ENCODE measurements around the gene DUSP10. TPM values are rescaled to one million over a fixed set of nuclear protein-coding genes. Genes with fewer than 3 reads are reported as not detected.

Gene DUSP10
- total RNA-seq, 1 donor from 2014 or later = 10.2 TPM

- no peak for TF ChIP-seq CTCF (IDR thresholded peaks at IDR 0.05; ENCODE audit: unreplicated experiment)
- Mint-ChIP-seq H3K36me3 (ENCODE audit: insufficient read depth) (no peaks in the 10 kb centered on the region), H3K9me3 (ENCODE audit: low read depth) (no peaks in the 10 kb centered on the region), H3K4me3 (ENCODE audit: low read depth) (no peak overlapping the region), H3K4me1 (ENCODE audit: low read depth) (peaks cover 5% of the 10 kb centered on the region), H3K27ac (no peak overlapping the region), H3K27me3 (peaks cover 3% of the 10 kb centered on the region)
- no peak for DNase-seq (ENCODE audit: low spot score, unreplicated experiment)
Observed at GRCh38 chr1:221782970-221783369, 41.1 kb upstream of the DUSP10 start.

- no peak for TF ChIP-seq CTCF (IDR thresholded peaks at IDR 0.05; ENCODE audit: unreplicated experiment)
- DNase-seq (ENCODE audit: low spot score, unreplicated experiment) = no peak
- H3K4me3 Mint-ChIP-seq (ENCODE audit: low read depth) = no peak overlapping the region
- H3K27me3 Mint-ChIP-seq = peaks cover 3% of the 10 kb centered on the region
- H3K27ac Mint-ChIP-seq = no peak overlapping the region
- peaks cover 5% of the 10 kb centered on the region for H3K4me1 Mint-ChIP-seq (ENCODE audit: low read depth)
- no peaks in the 10 kb centered on the region for H3K9me3 Mint-ChIP-seq (ENCODE audit: low read depth)
- no peaks in the 10 kb centered on the region for H3K36me3 Mint-ChIP-seq (ENCODE audit: insufficient read depth)
Observed at GRCh38 chr1:221782477-221782876, 40.6 kb upstream of the DUSP10 start.

- no peak for TF ChIP-seq CTCF (IDR thresholded peaks at IDR 0.05; ENCODE audit: unreplicated experiment)
- Mint-ChIP-seq H3K9me3 (ENCODE audit: low read depth) (no peaks in the 10 kb centered on the region), H3K36me3 (ENCODE audit: insufficient read depth) (no peaks in the 10 kb centered on the region), H3K4me3 (ENCODE audit: low read depth) (no peak overlapping the region), H3K27me3 (peaks cover 3% of the 10 kb centered on the region), H3K4me1 (ENCODE audit: low read depth) (peaks cover 7% of the 10 kb centered on the region), H3K27ac (no peak overlapping the region)
- no peak for DNase-seq (ENCODE audit: low spot score, unreplicated experiment)
Observed at GRCh38 chr1:221781102-221781755, 39.3 kb upstream of the DUSP10 start.

GRCh38 chr1:221780175-221780574, 38.3 kb upstream of the DUSP10 start:
- Mint-ChIP-seq H3K4me1 (ENCODE audit: low read depth) (peaks cover 7% of the 10 kb centered on the region), H3K4me3 (ENCODE audit: low read depth) (no peak overlapping the region), H3K36me3 (ENCODE audit: insufficient read depth) (no peaks in the 10 kb centered on the region), H3K9me3 (ENCODE audit: low read depth) (no peaks in the 10 kb centered on the region), H3K27ac (no peak overlapping the region), H3K27me3 (peaks cover 3% of the 10 kb centered on the region)
- no peak for TF ChIP-seq CTCF (IDR thresholded peaks at IDR 0.05; ENCODE audit: unreplicated experiment)
- DNase-seq (ENCODE audit: low spot score, unreplicated experiment) = no peak

- H3K9me3 Mint-ChIP-seq (ENCODE audit: low read depth) = no peaks in the 10 kb centered on the region
Observed at GRCh38 chr1:221779771-221780170, 37.9 kb upstream of the DUSP10 start.

More at GRCh38 chr1:221779771-221780170, 37.9 kb upstream of the DUSP10 start:
- Mint-ChIP-seq H3K4me3 (ENCODE audit: low read depth) (no peak overlapping the region), H3K27ac (no peak overlapping the region), H3K27me3 (peaks cover 2% of the 10 kb centered on the region), H3K36me3 (ENCODE audit: insufficient read depth) (no peaks in the 10 kb centered on the region), H3K4me1 (ENCODE audit: low read depth) (peaks cover 9% of the 10 kb centered on the region)
- TF ChIP-seq CTCF (IDR thresholded peaks at IDR 0.05; ENCODE audit: unreplicated experiment) = no peak
- DNase-seq (ENCODE audit: low spot score, unreplicated experiment) = no peak

Data from progenitor cell of endocrine pancreas (in vitro differentiated cells).